Measurements from ENCODE around the gene RALGAPA1.
A peak's percentile ranks its signal among the peaks of the same experiment; 100 is the strongest.
"Not testable (repeated sequence)": the region's sequence is repeated elsewhere in the genome, so short reads cannot be mapped to it uniquely, and the experiment has no call there.

RALGAPA1 gene

GRCh38 chr14:35699791-35700444 lies 109.2 kb downstream of the RALGAPA1 start:
- DNase-seq (ENCODE audit: low read depth in 2 of 2) = no peak

DNA sequence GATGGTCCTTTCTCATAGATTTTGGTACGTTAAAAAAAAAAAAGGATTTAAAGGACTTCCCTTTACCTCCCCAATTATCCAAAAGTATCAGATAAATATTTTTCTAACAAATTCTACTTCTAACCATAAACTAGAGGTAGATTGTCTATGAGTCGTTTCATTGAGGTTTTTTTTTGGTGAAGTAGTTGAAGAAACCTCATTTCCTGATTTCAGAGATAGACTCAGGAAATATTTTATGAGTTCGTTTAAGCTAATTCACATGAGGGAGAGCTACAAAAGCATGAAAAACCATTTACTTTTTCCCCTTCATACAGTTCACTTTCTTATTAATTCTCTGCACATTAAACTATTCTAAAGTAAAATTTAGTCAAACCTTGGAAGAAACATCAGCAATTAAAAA lies 112.5 kb downstream of the RALGAPA1 start:
- no peak for DNase-seq (ENCODE audit: low read depth in 2 of 2)

DNA sequence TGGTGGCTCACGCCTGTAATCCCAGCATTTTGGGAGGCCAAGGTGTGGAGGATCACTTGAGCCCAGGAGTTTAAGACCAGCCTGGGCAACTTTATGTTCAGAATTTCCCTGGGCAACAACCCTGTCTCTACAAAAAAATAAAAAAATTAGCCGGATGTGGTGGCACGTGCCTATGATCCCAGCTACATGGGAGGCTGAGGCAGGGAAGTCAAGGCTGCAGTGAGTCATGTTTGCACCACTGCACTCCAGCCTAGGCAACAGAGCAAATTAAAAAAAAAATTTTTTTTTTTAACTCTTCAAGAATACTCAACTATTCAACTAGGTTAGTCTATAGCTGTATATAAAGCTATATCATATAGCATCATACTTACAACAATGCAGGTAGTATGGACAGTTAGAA lies 113.0 kb downstream of the RALGAPA1 start:
- DNase-seq (ENCODE audit: low read depth in 2 of 2) = no peak

DNA sequence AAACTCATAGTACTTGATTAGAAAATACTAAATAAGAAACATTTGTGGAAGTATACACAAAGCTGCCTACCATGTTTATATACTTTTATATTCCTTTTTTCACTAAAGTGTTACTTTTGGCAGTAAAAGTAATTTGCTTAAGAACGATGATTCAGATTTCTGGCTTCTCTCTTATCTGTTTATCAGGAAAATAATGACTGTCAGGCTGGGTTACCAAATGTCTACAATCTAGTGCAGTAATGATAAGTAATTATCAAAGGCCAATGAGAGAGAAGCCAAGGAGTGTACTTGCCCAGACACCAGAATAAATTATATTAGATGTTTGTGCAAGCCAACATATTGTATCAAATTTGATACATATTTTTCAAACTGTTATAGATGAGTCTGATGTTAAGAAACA lies 113.4 kb downstream of the RALGAPA1 start:
- no peak for DNase-seq (ENCODE audit: low read depth in 2 of 2)

GRCh38 chr14:35695072-35695471 lies 114.0 kb downstream of the RALGAPA1 start:
- no peak for DNase-seq (ENCODE audit: low read depth in 2 of 2)

DNA sequence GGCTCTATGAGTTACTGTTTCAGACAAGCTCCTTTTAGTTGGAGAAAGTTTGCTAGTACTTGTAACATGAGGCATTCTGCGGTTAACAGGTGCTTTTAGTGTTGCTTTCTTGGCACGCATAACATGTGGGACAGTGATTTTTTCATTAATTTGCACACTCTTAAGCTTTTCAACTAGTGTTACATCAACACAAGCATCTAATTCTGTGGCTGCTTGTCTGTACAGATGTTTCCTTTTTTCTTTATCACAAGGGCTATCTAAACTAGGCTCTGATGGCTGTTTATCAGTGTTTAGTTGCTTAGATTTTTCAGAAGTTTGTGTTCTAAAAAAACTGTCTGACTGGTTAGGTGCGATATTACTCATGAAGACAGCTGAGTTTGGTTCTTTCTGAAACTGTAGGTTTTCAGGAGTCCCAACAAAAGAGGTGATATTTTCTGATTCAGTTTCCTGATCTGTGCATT lies 120.1 kb downstream of the RALGAPA1 start:
- DNase-seq (ENCODE audit: low read depth in 2 of 2) = no peak

- DNase-seq (ENCODE audit: low read depth in 2 of 2) = no peak
Observed at GRCh38 chr14:35688126-35688826, 120.8 kb downstream of the RALGAPA1 start.

GRCh38 chr14:35687335-35687939 lies 121.7 kb downstream of the RALGAPA1 start:
- peak in 1 of 2 donors; percentile 2 for DNase-seq (ENCODE audit: low read depth in 2 of 2)

- not testable (repeated sequence) for DNase-seq (ENCODE audit: low read depth in 2 of 2)
Observed at GRCh38 chr14:35683688-35684087, 125.4 kb downstream of the RALGAPA1 start.

DNA sequence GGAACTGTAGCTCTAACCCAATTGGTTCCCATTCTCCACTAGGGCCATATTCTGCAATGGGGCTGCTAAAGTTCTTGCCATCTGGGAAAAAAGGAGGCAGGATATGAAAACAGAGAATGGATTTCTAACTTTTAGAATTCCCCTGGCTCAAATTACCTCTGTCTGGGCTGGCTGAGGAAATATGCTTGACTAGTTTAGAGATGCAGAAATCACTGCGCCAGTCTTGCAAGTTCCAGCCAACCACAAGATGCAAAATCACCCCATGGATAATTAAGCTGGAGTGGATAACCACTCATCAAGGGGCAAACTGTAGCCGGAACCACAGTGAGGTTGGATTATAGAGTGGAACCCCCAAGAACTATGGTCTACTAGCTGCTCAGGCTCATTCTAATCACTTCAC lies 126.3 kb downstream of the RALGAPA1 start:
- DNase-seq (ENCODE audit: low read depth in 2 of 2) = no peak

- DNase-seq (ENCODE audit: low read depth in 2 of 2) = no peak
Observed at GRCh38 chr14:35678403-35679028, 130.6 kb downstream of the RALGAPA1 start.

GRCh38 chr14:35669782-35670181 lies 139.3 kb downstream of the RALGAPA1 start:
- DNase-seq (ENCODE audit: low read depth in 2 of 2) = no peak

- DNase-seq (ENCODE audit: low read depth in 2 of 2) = no peak
Observed at GRCh38 chr14:35666429-35667043, 142.6 kb downstream of the RALGAPA1 start.

GRCh38 chr14:35661875-35662274 lies 147.2 kb downstream of the RALGAPA1 start:
- DNase-seq (ENCODE audit: low read depth in 2 of 2) = no peak

GRCh38 chr14:35653045-35653444 lies 156.1 kb downstream of the RALGAPA1 start:
- no peak for DNase-seq (ENCODE audit: low read depth in 2 of 2)

- no peak for DNase-seq (ENCODE audit: low read depth in 2 of 2)
Observed at GRCh38 chr14:35643513-35643912, 165.6 kb downstream of the RALGAPA1 start.

DNA sequence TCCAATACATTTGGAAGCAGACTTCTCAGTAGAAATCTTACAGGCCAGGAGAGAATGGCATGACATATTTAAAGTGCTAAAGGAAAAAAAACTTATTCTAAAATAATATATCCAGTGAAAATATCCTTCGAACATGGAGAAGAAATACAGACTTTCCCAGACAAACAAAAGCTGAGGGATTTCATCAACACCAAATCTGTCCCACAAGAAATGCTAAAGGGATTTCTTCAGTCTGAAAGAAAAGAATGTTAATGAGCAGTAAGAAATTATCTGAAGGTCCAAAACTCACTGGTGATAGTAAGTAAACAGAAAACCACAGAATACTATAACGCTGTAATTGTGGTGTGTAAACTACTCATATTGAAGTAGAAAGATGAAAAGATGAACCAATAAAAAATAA lies 171.2 kb downstream of the RALGAPA1 start:
- DNase-seq (ENCODE audit: low read depth in 2 of 2) = no peak

DNA sequence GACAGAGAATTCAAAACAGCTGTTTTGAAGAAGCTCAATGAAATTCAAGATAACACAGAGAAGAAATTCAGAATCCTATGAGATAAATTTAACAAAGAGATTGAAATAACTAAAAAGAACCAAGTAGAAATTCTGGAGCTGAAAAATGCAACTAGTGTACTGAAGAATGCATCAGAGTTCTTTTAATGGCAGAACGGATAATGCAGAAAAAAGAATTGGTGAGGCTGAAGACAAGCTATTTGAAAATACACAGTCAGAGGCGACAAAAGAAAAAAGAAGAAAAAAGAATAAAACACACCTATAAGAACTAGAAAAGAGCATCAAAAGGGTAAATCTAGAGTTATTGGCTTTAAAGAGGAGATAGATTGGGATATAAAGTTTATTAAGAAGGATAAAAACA lies 171.8 kb downstream of the RALGAPA1 start:
- no peak for DNase-seq (ENCODE audit: low read depth in 2 of 2)

GRCh38 chr14:35632676-35633075 lies 176.4 kb downstream of the RALGAPA1 start:
- no peak for DNase-seq (ENCODE audit: low read depth in 2 of 2)

- DNase-seq (ENCODE audit: low read depth in 2 of 2) = no peak
Observed at GRCh38 chr14:35632271-35632670, 176.8 kb downstream of the RALGAPA1 start.

- no peak for DNase-seq (ENCODE audit: low read depth in 2 of 2)
Observed at GRCh38 chr14:35631071-35631805, 177.9 kb downstream of the RALGAPA1 start.

Data from stimulated activated CD8-positive, alpha-beta memory T cell treated with anti-CD3 and anti-CD28 coated beads, Interleukin-15, amount 100 ng/mL, for 4 hours (primary cell).